IMR-90 (cell line): ENCODE measurements around the gene AGTR1. TPM values are rescaled to one million over a fixed set of nuclear protein-coding genes. Genes with fewer than 3 reads are reported as not detected.

Experiments
- ATAC-seq: fragments of 200-7000 bp; cut with Tn5 transposase; 2 replicates; pipeline ENCODE4 v1.9.1; 2020; ENCODE audit warnings: low read depth, mild to moderate bottlenecking, moderate library complexity
- BruUV-seq: library from RNA; stranded (reverse); fragments of 400-500 nt; replicated peaks from 2 replicates; lab custom pipeline; 2021; lab: Mats Ljungman, UMichigan
- CTCF ChIA-PET: fragments of 300-600 bp; formaldehyde crosslinking; extraction: SDS; loops from one replicate; lab custom pipeline; 2021; ENCODE audit warnings: antibody characterized with exemption; lab: Yijun Ruan, JAX
- POLR2A ChIA-PET: fragments of 300-600 bp; sonication (Branson Sonifier 250); formaldehyde crosslinking; loops from one replicate; lab custom pipeline; 2022; ENCODE audit warnings: antibody characterized with exemption; ENCODE audit not compliant: unreplicated experiment; lab: Charles Lee
- DNase-seq: peaks from one replicate; pipeline ENCODE4 v3.0.0; 2013
- H2AFZ ChIP-seq: replicated peaks from 2 replicates; pipeline ENCODE3; 2013; ENCODE audit warnings: low read length, mild to moderate bottlenecking; ENCODE audit not compliant: poor library complexity
- H2AK5ac ChIP-seq: 2 replicates; pipeline ENCODE4 v1.6.1; 2013; ENCODE audit warnings: low read depth, low read length, inconsistent platforms
- H2AK9ac ChIP-seq: replicated peaks from 2 replicates; pipeline ENCODE3; 2013; ENCODE audit warnings: mild to moderate bottlenecking, low read depth, low read length, moderate library complexity; ENCODE audit not compliant: poor library complexity
- H2BK120ac ChIP-seq: 2 replicates; pipeline ENCODE4 v1.6.1; 2013; ENCODE audit warnings: low read depth, low read length, inconsistent platforms
- H2BK15ac ChIP-seq: 3 replicates; pipeline ENCODE4 v1.6.1; 2013; ENCODE audit warnings: low read depth, low read length, inconsistent platforms
- H2BK20ac ChIP-seq: 2 replicates; pipeline ENCODE4 v1.6.1; 2013; ENCODE audit warnings: low read depth, mild to moderate bottlenecking, inconsistent platforms, low read length, moderate library complexity
- H2BK5ac ChIP-seq: 2 replicates; pipeline ENCODE4 v1.6.1; 2013; ENCODE audit warnings: mild to moderate bottlenecking, low read depth, low read length, inconsistent platforms; ENCODE audit not compliant: poor library complexity, severe bottlenecking
- H3K14ac ChIP-seq: replicated peaks from 2 replicates; pipeline ENCODE4 v1.6.1; 2013; ENCODE audit warnings: low read depth, low read length, inconsistent platforms
- H3K18ac ChIP-seq: 2 replicates; pipeline ENCODE4 v1.6.1; 2013; ENCODE audit warnings: low read depth, low read length, control low read depth
- H3K23ac ChIP-seq: 2 replicates; pipeline ENCODE4 v1.6.1; 2013; ENCODE audit warnings: low read depth, low read length, inconsistent platforms
- H3K27ac ChIP-seq: 2 replicates; pipeline ENCODE4 v1.5.1; 2013; ENCODE audit warnings: mild to moderate bottlenecking, control low read depth, low read length; ENCODE audit not compliant: insufficient read depth
- H3K27me3 ChIP-seq: 2 replicates; pipeline ENCODE4 v1.6.1; 2013; ENCODE audit warnings: low read length; ENCODE audit not compliant: control insufficient read depth, insufficient read depth
- H3K36me3 ChIP-seq: 2 replicates; pipeline ENCODE4 v1.6.1; 2013; ENCODE audit warnings: low read length, mixed read lengths; ENCODE audit not compliant: control insufficient read depth, insufficient read depth
- H3K4ac ChIP-seq: 2 replicates; pipeline ENCODE4 v1.6.1; 2013; ENCODE audit warnings: low read depth, low read length, inconsistent platforms
- H3K4me1 ChIP-seq: 2 replicates; pipeline ENCODE4 v1.6.1; 2013; ENCODE audit warnings: low read length, mixed read lengths; ENCODE audit not compliant: control insufficient read depth, insufficient read depth
- H3K4me2 ChIP-seq: 2 replicates; pipeline ENCODE4 v1.6.1; 2013; ENCODE audit warnings: low read depth, mild to moderate bottlenecking, control low read depth, low read length, moderate library complexity
- H3K4me3 ChIP-seq: 2 replicates; pipeline ENCODE4 v1.5.1; 2013; ENCODE audit warnings: low read depth, mild to moderate bottlenecking, control low read depth, low read length, moderate library complexity; ENCODE audit not compliant: insufficient read depth
- H3K56ac ChIP-seq: 2 replicates; pipeline ENCODE4 v1.6.1; 2013; ENCODE audit warnings: low read length, inconsistent platforms; ENCODE audit not compliant: insufficient read depth; ENCODE audit errors: extremely low read depth
- H3K79me1 ChIP-seq, 2 experiments: 2 replicates each; pipeline ENCODE4 v1.6.1; 2013; ENCODE audit warnings: low read length in 2 of 2, inconsistent platforms in 1 of 2, low read depth in 1 of 2
- H3K9ac ChIP-seq: 2 replicates; pipeline ENCODE4 v1.6.1; 2013; ENCODE audit warnings: low read depth, low read length, control low read depth
- H3K9me1 ChIP-seq: 2 replicates; pipeline ENCODE4 v1.6.1; 2013; ENCODE audit warnings: low read length, inconsistent platforms; ENCODE audit not compliant: insufficient read depth
- H3K9me3 ChIP-seq: 2 replicates; pipeline ENCODE4 v1.6.1; 2013; ENCODE audit warnings: low read length; ENCODE audit not compliant: control insufficient read depth, insufficient read depth
- H4K20me1 ChIP-seq: 2 replicates; pipeline ENCODE4 v1.6.1; 2013; ENCODE audit warnings: low read length, inconsistent platforms; ENCODE audit not compliant: insufficient read depth
- H4K5ac ChIP-seq: 2 replicates; pipeline ENCODE4 v1.6.1; 2013; ENCODE audit warnings: mild to moderate bottlenecking, low read depth, low read length, control low read depth
- H4K8ac ChIP-seq, 2 experiments: 2 replicates each; pipeline ENCODE4 v1.6.1; 2013; ENCODE audit warnings: low read depth in 2 of 2, low read length in 2 of 2, control low read depth in 1 of 2, inconsistent platforms in 1 of 2
- H4K91ac ChIP-seq: 2 replicates; pipeline ENCODE4 v1.6.1; 2013; ENCODE audit warnings: low read depth, low read length, inconsistent platforms; ENCODE audit not compliant: insufficient read depth
- BHLHE40 ChIP-seq: fragments of 150-350 bp; IDR thresholded peaks from 2 replicates; pipeline ENCODE4 v1.6.1; 2016; ENCODE audit warnings: mild to moderate bottlenecking, low read depth, low read length
- CEBPB ChIP-seq: IDR thresholded peaks from 2 replicates; pipeline ENCODE4 v1.6.1; 2012; ENCODE audit warnings: low read depth, low read length, improper control_type of control experiment
- CHD1 ChIP-seq: IDR thresholded peaks from 2 replicates; pipeline ENCODE4 v1.6.1; 2012; ENCODE audit warnings: low read depth, low read length, improper control_type of control experiment
- CTCF ChIP-seq: conservative IDR thresholded peaks from 2 replicates; pipeline ENCODE4 v1.5.1; 2012; ENCODE audit warnings: mild to moderate bottlenecking, low read depth, low read length, improper control_type of control experiment
- MAFK ChIP-seq: IDR thresholded peaks from 2 replicates; pipeline ENCODE4 v1.6.1; 2012; ENCODE audit warnings: low read depth, low read length, improper control_type of control experiment
- NFE2L2 ChIP-seq: fragments of 150-350 bp; IDR thresholded peaks from 2 replicates; pipeline ENCODE4 v1.6.1; 2016; ENCODE audit warnings: low read depth, mild to moderate bottlenecking, low read length
- POLR2A ChIP-seq: IDR thresholded peaks from 2 replicates; pipeline ENCODE4 v1.6.1; 2012; ENCODE audit warnings: mild to moderate bottlenecking, low read depth, low read length
- RCOR1 ChIP-seq: IDR thresholded peaks from 2 replicates; pipeline ENCODE4 v1.6.1; 2012; ENCODE audit warnings: mild to moderate bottlenecking, low read length, improper control_type of control experiment; ENCODE audit not compliant: insufficient replicate concordance
- RFX5 ChIP-seq: IDR thresholded peaks from 2 replicates; pipeline ENCODE4 v1.8.0; 2012; ENCODE audit warnings: low read depth, mild to moderate bottlenecking, low read length, moderate library complexity
- SMC3 ChIP-seq: fragments of 150-350 bp; IDR thresholded peaks from 2 replicates; pipeline ENCODE4 v1.6.1; 2016; ENCODE audit warnings: low read depth, mild to moderate bottlenecking, antibody characterized with exemption, low read length, moderate library complexity
- WGBS, 2 experiments: methylation state at CpG; one replicate each; pipeline versions ENCODE4 v1.1.5 to v1.1.7; 2013; ENCODE audit warnings: missing lambda C conversion rate in 2 of 2; ENCODE audit not compliant: insufficient read length in 1 of 2; ENCODE audit errors: extremely low coverage in 2 of 2; 5-methylcytosine and 5-hydroxymethylcytosine counted together
- dilution Hi-C: fragments of 300-500 bp; cut with HindIII; formaldehyde crosslinking; loops from one replicate; pipeline ENCODE4 v1.14.3; 2018; ENCODE audit warnings: low sequenced_read_pairs; ENCODE audit not compliant: unreplicated experiment
- in situ Hi-C: fragments of 300-500 bp; cut with MboI; formaldehyde crosslinking; loops from 3 replicates; pipeline ENCODE4 v1.14.3; 2019; ENCODE audit warnings: low sequenced_read_pairs, inconsistent platforms, mixed read lengths
- intact Hi-C: fragments of 100-400 bp; cut with micrococcal nuclease; formaldehyde crosslinking; loops from 2 replicates; pipeline ENCODE4 v1.10.0; 2022
- polyA plus RNA-seq, 3 experiments: library from polyadenylated mRNA; depleted of rRNA; stranded (reverse); fragments of >200 nt; gene quantifications; 2 replicates each; pipeline ENCODE4 v1.2.3, GENCODE V29; 2012; ENCODE audit warnings: low replicate concordance in 1 of 3
- total RNA-seq: library from RNA; depleted of rRNA; stranded (reverse); fragments of >200 nt; gene quantifications from 2 replicates; pipeline ENCODE4 v1.2.3, GENCODE V29; 2012
- TF ChIP-seq, protein P1 (sequence below): fragments of 150-350 bp; IDR thresholded peaks from 2 replicates; pipeline ENCODE4 v1.6.1; 2017; ENCODE audit warnings: mild to moderate bottlenecking, antibody characterized with exemption, low read length, low read depth

AGTR1 gene
- total and polyA plus RNA-seq, 2 of the 4 experiments (the other 2 are of a cell fraction): 2.2 to 2.7 TPM

DNA sequence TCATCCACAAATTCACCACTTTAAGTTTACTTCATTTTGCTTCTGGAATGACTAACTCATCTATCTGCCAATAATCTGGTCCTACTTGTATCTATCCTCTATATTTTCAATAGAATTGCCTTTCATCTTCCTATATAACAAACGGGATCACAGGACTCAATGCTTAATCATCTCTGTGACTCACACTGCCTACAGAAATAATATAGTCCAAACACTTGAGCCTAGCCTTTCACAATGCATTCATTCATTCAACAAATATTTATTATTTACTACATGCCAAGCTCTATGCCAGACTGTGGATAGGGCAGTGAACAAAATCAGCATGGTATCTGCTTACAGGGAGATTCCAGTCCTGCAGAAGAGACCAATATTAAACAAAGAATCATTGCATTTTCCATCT is 16.6 kb upstream of the AGTR1 start:
- Histone ChIP-seq H2BK20ac (no peak overlapping the region), H3K18ac (no peak overlapping the region), H3K4me1 (no peaks in the 10 kb centered on the region), H2AK9ac (no peak overlapping the region), H4K5ac (no peak overlapping the region), H3K27ac (no peak overlapping the region), H2AK5ac (no peak overlapping the region), H2BK15ac (no peak overlapping the region), H2BK120ac (no peak overlapping the region), H3K4ac (no peak overlapping the region), H2AFZ (no peak overlapping the region), H3K27me3 (peaks cover 1% of the 10 kb centered on the region; the same call in 1 of the 2 replicates), H3K23ac (no peak overlapping the region), H4K8ac (no peak overlapping the region), H3K36me3 (no peaks in the 10 kb centered on the region), H3K56ac (no peak overlapping the region), H3K79me1 (no peaks in the 10 kb centered on the region), H3K4me2 (no peak overlapping the region), H2BK5ac (no peak overlapping the region), H3K4me3 (no peak overlapping the region), H3K9me1 (no peaks in the 10 kb centered on the region), H4K91ac (no peak overlapping the region), H3K9ac (no peak overlapping the region), H3K14ac (no peak overlapping the region), H4K20me1 (no peaks in the 10 kb centered on the region), H3K9me3 (no peaks in the 10 kb centered on the region)
- TF ChIP-seq CEBPB: no peak
- TF ChIP-seq BHLHE40: no peak
- no peak for TF ChIP-seq NFE2L2
- no peak for TF ChIP-seq CTCF
- TF ChIP-seq POLR2A: no peak
- TF ChIP-seq SMC3: no peak
- no peak for TF ChIP-seq MAFK
- TF ChIP-seq CHD1: no peak
- no peak for TF ChIP-seq RFX5
- TF ChIP-seq, protein P1, sequence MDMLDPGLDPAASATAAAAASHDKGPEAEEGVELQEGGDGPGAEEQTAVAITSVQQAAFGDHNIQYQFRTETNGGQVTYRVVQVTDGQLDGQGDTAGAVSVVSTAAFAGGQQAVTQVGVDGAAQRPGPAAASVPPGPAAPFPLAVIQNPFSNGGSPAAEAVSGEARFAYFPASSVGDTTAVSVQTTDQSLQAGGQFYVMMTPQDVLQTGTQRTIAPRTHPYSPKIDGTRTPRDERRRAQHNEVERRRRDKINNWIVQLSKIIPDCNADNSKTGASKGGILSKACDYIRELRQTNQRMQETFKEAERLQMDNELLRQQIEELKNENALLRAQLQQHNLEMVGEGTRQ: no peak
- no peak for TF ChIP-seq RCOR1
- intact Hi-C loops: no loop called here
- CTCF ChIA-PET: interaction anchor here (0.8 to 1.4 kb wide), 2 partner anchors 13 to 32 kb away, joined by 3 read pairs; no protein-coding TSS in a partner anchor
- no TSS peak for BruUV-seq
- dilution Hi-C loops: no loop called here
- in situ Hi-C loops: no loop called here
- ATAC-seq (no peak), DNase-seq (peak; percentile 11)
- 0% methylated on average over 1 of the region's 1 CpG; no CpG with 5 or more reads in 1 of the 2 experiments for WGBS, 2 experiments
- POLR2A ChIA-PET: no interaction called here
